Activated B cell treated with CpG ODN at 0.5 μM for 24 hours (primary cell): Measurements from ENCODE around the gene TBCK. TPM values are rescaled to one million over a fixed set of nuclear protein-coding genes. Genes with fewer than 3 reads are reported as not detected.

Source experiments
- ATAC-seq: fragments of 200-7000 bp; cut with Tn5 transposase; one replicate; pipeline ENCODE4 v1.10.0; 2021; ENCODE audit warnings: low read depth, mild to moderate bottlenecking, moderate library complexity
- CTCF ChIA-PET: fragments of 350-600 bp; sonication (Branson Sonifier 250); formaldehyde crosslinking; loops from one replicate; lab custom pipeline; 2021; ENCODE audit warnings: antibody characterized with exemption; lab: Charles Lee
- POLR2A ChIA-PET: fragments of 350-600 bp; sonication (Branson Sonifier 250); formaldehyde crosslinking; loops from one replicate; lab custom pipeline; 2021; ENCODE audit warnings: antibody characterized with exemption; lab: Charles Lee
- DNase-seq: peaks from one replicate; pipeline ENCODE4 v3.0.0; 2022
- H3K27ac Mint-ChIP-seq: one replicate; pipeline ENCODE4 v1.8.0; 2020; ENCODE audit warnings: mixed read lengths
- H3K27me3 Mint-ChIP-seq: one replicate; pipeline ENCODE4 v1.8.0; 2021; ENCODE audit warnings: mixed read lengths
- H3K36me3 Mint-ChIP-seq: one replicate; pipeline ENCODE4 v1.8.0; 2021; ENCODE audit warnings: low read depth, mixed read lengths
- H3K4me1 Mint-ChIP-seq: one replicate; pipeline ENCODE4 v1.8.0; 2021; ENCODE audit warnings: mixed read lengths
- H3K4me3 Mint-ChIP-seq: one replicate; pipeline ENCODE4 v1.8.0; 2020; ENCODE audit warnings: mild to moderate bottlenecking, mixed read lengths
- H3K9me3 Mint-ChIP-seq: one replicate; pipeline ENCODE4 v1.8.0; 2020; ENCODE audit warnings: mixed read lengths
- CTCF ChIP-seq: fragments of 200-600 bp; IDR thresholded peaks from one replicate; pipeline ENCODE4 v1.8.0; 2022; ENCODE audit warnings: antibody characterized with exemption, mild to moderate bottlenecking
- intact Hi-C: fragments of 100-400 bp; cut with micrococcal nuclease; formaldehyde crosslinking; loops from one replicate; pipeline ENCODE4 v1.15.1; 2024
- total RNA-seq: library from RNA; stranded (reverse); gene quantifications from 2 replicates; pipeline ENCODE4 v1.2.3, GENCODE V29; 2022

TBCK gene
- total RNA-seq, 1 donor from 2014 or later, result 60.1 TPM

DNA sequence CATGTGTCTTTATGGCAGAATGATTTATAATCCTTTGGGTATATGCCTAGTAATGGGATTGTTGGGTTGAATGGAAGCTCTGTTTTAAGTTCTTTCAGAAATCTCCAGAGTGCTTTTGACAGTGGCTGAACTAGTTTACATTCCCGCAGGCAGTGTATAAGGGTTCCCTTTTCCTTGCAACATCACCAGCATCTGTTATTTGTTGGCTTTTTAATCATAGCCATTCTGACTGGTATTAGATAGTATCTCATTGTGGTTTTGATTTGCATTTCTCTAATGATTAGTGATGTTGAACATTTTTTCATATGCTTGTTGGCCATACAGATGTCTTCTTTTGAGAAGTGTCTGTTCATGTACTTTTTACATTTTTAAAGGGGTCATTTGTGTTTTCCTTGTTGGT is 129.8 kb downstream of the TBCK start:
- ChIA-PET CTCF (no interaction called here), POLR2A (no interaction called here)
- Mint-ChIP-seq H3K4me3 (no peak overlapping the region), H3K27me3 (no peaks in the 10 kb centered on the region), H3K9me3 (peaks cover 4% of the 10 kb centered on the region), H3K27ac (no peak overlapping the region), H3K36me3 (peaks cover 63% of the 10 kb centered on the region), H3K4me1 (no peaks in the 10 kb centered on the region)
- intact Hi-C loops, result no loop called here
- no peak for TF ChIP-seq CTCF
- DNase-seq, result no peak
- ATAC-seq, result no peak

DNA sequence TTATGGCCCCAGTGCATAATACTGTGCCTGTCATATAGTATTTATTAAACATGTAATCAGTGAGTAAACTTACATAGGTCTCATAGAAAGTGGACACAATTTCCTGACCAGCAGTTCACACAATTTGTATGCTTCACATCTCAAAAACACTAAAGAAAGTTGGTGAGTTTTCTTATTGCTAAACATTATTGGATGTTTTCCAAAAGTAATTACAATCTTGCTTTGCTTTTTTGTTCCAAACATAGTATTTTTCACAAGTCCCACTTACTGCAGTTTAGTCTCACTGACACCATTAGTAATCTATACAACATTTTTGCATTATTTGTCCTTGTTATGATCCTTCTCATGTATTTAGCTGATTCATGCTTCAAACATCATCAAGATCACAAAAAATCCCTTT is 132.5 kb downstream of the TBCK start:
- TF ChIP-seq CTCF, result no peak
- no peak overlapping the region for H3K4me3 Mint-ChIP-seq
- CTCF ChIA-PET, result no interaction called here
- peaks cover 46% of the 10 kb centered on the region for H3K36me3 Mint-ChIP-seq
- H3K27me3 Mint-ChIP-seq, result no peaks in the 10 kb centered on the region
- intact Hi-C loops, result no loop called here
- H3K4me1 Mint-ChIP-seq, result no peaks in the 10 kb centered on the region
- DNase-seq (no peak), ATAC-seq (no peak)
- H3K9me3 Mint-ChIP-seq, result peaks cover 6% of the 10 kb centered on the region
- POLR2A ChIA-PET, result no interaction called here
- H3K27ac Mint-ChIP-seq, result no peak overlapping the region

DNA sequence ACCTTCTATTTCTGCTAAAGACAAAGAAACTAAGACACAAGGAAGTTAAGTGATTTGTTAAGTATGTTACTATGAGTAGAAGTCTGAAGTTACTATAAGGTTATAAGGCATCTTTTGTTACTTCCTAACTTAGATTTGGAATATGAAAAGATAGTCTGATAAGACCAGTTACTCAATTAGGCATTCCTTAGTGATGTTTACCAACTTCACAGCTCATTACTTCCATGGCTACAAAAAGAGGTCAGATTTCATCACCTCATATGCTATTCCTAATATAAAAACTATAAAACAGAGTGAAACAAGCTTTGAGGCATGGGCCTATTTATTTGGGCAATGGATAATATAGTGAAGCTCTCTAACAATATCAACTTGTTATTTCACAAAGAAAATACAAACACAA is 143.1 kb downstream of the TBCK start:
- ChIA-PET POLR2A (no interaction called here), CTCF (no interaction called here)
- Mint-ChIP-seq H3K27me3 (no peaks in the 10 kb centered on the region), H3K4me1 (no peaks in the 10 kb centered on the region), H3K27ac (no peak overlapping the region), H3K36me3 (peaks cover 31% of the 10 kb centered on the region), H3K4me3 (no peak overlapping the region), H3K9me3 (no peaks in the 10 kb centered on the region)
- intact Hi-C loops, result no loop called here
- ATAC-seq, result no peak
- no peak for DNase-seq
- no peak for TF ChIP-seq CTCF

DNA sequence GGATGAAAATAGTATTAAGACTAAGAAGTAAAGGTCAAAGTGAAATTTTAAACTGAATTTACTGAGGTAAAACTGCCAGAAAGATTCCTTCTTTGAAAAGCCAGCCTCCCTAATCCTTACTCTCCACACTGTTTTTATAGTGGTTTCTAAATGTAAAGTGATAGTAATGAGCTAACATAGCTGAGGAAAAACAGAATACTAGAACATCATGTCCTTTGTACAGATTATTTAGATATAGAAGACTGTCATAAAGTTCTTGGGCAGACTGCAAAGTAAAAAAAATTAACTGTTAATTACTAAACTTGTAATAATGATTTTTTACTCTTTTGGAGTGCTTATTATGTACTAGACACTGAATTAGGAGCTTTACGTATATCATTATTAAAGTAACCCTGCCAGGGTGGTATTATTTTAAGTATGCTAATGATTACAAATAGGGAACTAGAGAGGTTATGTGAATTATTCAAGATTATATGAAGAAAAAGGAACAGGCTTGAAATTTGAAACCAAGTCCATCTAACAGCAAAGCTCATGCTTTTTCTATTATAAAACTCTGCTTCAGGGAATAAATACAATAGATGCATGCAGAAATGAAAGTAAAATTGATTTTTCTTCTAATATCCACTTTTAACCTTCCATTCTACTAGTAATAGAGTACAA is 150.5 kb downstream of the TBCK start:
- intact Hi-C loops, result no loop called here
- no peak for ATAC-seq
- H3K27me3 Mint-ChIP-seq, result no peaks in the 10 kb centered on the region
- CTCF ChIA-PET, result no interaction called here
- POLR2A ChIA-PET, result interaction anchor here (0.6 kb wide), 1 partner anchor 11 kb away, joined by 4 read pairs; no protein-coding TSS in a partner anchor
- H3K9me3 Mint-ChIP-seq, result peaks cover 10% of the 10 kb centered on the region
- no peak overlapping the region for H3K4me3 Mint-ChIP-seq
- DNase-seq, result no peak
- peaks cover 58% of the 10 kb centered on the region for H3K36me3 Mint-ChIP-seq
- H3K27ac Mint-ChIP-seq, result no peak overlapping the region
- no peaks in the 10 kb centered on the region for H3K4me1 Mint-ChIP-seq
- TF ChIP-seq CTCF, result no peak

DNA sequence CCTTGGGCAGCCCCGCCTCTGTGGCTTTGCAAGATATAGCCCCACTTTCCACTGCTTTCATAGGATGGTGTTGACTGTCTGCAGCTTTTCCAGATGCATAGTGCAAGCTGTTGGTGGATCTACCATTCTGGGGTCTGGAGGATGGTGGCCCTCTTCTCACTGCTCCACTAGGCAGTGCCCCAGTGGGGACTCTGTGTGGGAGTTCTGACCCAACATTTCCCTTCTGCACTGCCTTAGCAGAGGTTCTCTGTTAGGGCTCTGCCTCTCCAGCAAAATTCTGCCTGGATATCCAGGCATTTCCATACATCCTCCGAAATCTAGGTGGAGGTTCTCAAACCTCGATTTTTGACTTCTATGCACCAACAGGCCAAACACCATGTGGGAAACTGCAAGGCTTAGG is 153.7 kb downstream of the TBCK start:
- CTCF ChIA-PET, result no interaction called here
- H3K27ac Mint-ChIP-seq, result no peak overlapping the region
- ATAC-seq (no peak), DNase-seq (no peak)
- no peak overlapping the region for H3K4me3 Mint-ChIP-seq
- H3K36me3 Mint-ChIP-seq, result peaks cover 66% of the 10 kb centered on the region
- H3K4me1 Mint-ChIP-seq, result peaks cover 2% of the 10 kb centered on the region
- POLR2A ChIA-PET, result no interaction called here
- H3K27me3 Mint-ChIP-seq, result no peaks in the 10 kb centered on the region
- intact Hi-C loops, result no loop called here
- TF ChIP-seq CTCF, result no peak
- H3K9me3 Mint-ChIP-seq, result peaks cover 10% of the 10 kb centered on the region
